ENCODE measurements around the gene TSPO. TPM values are rescaled to one million over a fixed set of nuclear protein-coding genes. Genes with fewer than 3 reads are reported as not detected.
"Not testable (repeated sequence)": the region's sequence is repeated elsewhere in the genome, so short reads cannot be mapped to it uniquely, and the experiment has no call there.

The TSPO gene
- 51.5 TPM for total RNA-seq

- peak; percentile 61 for DNase-seq
Observed at GRCh38 chr22:43151251-43152002, at the start of gene TSPO. Gene TSPO, plus strand, starts transcription at chr22:43151559. Its CDS starts 7,680 bp downstream, at chr22:43159239.

- not testable (repeated sequence) for DNase-seq
Observed at GRCh38 chr22:43104056-43104625, 47.2 kb upstream of the TSPO start.

GRCh38 chr22:43104950-43105349 is 46.4 kb upstream of the TSPO start:
- not testable (repeated sequence) for DNase-seq

- DNase-seq: no peak
Observed at GRCh38 chr22:43106302-43106701, 45.1 kb upstream of the TSPO start.

- DNase-seq: no peak
Observed at GRCh38 chr22:43109511-43109910, 41.8 kb upstream of the TSPO start.

- no peak for DNase-seq
Observed at GRCh38 chr22:43109921-43110443, 41.4 kb upstream of the TSPO start.

GRCh38 chr22:43110444-43110926 is 40.9 kb upstream of the TSPO start, which contains the start of gene BIK:
Gene BIK, plus strand, starts transcription at chr22:43110750. Its CDS starts 13,273 bp downstream, at chr22:43124023.
- DNase-seq: no peak

- no peak for DNase-seq
Observed at GRCh38 chr22:43110927-43111623, 40.3 kb upstream of the TSPO start.

- no peak for DNase-seq
Observed at GRCh38 chr22:43113526-43114251, 37.7 kb upstream of the TSPO start.

GRCh38 chr22:43114958-43115357 is 36.4 kb upstream of the TSPO start:
- no peak for DNase-seq

- DNase-seq: no peak
Observed at GRCh38 chr22:43116932-43117331, 34.4 kb upstream of the TSPO start.

GRCh38 chr22:43118024-43118849 is 33.1 kb upstream of the TSPO start:
- DNase-seq: no peak

GRCh38 chr22:43118953-43119458 is 32.4 kb upstream of the TSPO start:
- no peak for DNase-seq

GRCh38 chr22:43126501-43127165 is 24.7 kb upstream of the TSPO start:
- no peak for DNase-seq

GRCh38 chr22:43127166-43127908 is 24.0 kb upstream of the TSPO start:
- no peak for DNase-seq

GRCh38 chr22:43128116-43128515 is 23.2 kb upstream of the TSPO start:
- DNase-seq: no peak

GRCh38 chr22:43128928-43129424 is 22.4 kb upstream of the TSPO start:
- DNase-seq: no peak

GRCh38 chr22:43129426-43130425 is 21.6 kb upstream of the TSPO start:
- DNase-seq: no peak
